ENCODE results near the gene SRSF12.
"Not testable (repeated sequence)": the region's sequence is repeated elsewhere in the genome, so short reads cannot be mapped to it uniquely, and the experiment has no call there.

Gene SRSF12

DNA sequence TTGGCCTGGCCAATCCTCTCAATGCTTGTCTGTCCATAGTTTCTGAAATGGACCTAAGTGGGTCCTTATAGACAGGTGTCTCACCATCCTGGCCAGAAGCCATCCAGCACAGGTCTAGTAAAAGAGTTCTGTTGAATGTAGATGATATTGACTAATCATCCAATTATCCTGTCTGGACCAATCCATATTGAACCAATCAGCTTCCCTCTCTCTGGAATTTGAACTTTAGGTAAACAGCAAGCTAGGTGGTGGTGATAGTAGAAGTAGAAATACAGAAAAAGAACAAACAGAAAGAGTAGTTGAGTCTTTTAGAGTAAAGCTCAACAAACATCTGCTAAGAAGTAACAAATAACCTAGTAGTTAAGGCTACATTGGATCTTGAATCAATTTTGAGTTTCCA lies 46.8 kb downstream of the SRSF12 start:
- no peak for DNase-seq (ENCODE audit: low spot score)

DNA sequence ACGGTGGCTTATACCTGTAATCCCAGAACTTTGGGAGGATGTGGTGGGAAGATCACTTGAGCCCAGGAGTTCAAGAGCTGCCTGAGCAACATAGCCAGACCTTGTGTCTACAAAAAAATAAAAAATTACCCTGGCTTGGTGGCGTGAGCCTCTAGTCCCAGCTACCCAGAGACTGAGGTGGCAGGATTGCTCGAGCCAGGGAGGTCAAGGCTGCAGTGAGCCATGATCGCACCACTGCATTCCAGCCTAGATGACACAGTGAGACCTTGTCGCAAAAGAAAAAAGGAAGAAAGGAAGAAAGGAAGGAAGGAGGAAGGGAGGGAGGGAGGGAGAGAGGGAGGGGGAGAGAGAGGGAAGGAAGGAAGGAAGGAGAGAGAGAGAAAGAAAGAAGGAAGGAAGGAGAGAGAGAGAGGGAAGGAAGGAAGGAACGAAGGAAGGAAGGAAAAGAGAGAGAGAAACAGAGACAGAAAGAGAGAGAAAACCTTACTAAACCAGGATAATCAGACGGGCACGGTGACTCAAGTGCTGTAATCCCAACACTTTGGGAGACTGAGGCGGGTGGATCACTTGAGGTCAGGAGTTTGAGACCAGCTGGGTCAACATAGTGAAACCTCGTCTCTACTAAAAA lies 48.2 kb downstream of the SRSF12 start:
- no peak for DNase-seq (ENCODE audit: low spot score)

DNA sequence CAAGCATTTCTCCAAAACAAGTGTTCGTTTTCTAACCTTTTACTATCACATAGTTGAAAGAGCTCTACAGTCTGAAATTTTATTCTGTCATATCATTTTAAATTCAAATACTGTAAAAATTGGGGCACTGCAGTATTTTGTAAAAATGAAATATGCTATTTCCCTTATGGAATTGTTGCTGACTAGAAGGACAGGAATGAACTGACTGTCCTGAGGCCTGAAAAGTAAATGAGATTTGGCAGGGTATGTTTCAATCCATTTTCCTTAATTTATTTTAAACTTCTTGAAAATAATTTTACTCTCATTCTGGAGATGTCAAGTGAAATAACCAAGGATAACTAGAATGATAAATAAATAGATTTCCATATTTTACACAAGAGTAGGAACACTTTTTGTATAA lies 49.2 kb downstream of the SRSF12 start:
- no peak for DNase-seq (ENCODE audit: low spot score)

DNA sequence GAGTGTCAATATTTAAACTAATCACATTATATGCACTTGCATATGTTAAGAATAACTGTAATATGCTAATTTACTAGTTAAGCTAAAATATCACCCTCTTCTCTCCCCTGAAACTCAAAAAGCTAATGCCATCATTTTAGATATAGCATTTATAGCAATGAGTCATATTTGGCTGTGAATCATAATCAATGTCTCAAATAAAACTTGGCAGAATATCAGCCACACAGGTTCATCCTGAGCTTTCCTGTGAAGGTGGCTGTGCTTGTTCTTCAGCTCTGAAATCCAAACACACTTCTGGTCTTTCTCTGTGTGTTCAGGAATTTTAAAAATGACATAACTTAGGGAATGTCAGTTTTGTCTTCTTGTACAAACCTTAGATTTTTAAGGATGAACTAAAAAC lies 50.1 kb downstream of the SRSF12 start:
- DNase-seq (ENCODE audit: low spot score) = no peak

DNA sequence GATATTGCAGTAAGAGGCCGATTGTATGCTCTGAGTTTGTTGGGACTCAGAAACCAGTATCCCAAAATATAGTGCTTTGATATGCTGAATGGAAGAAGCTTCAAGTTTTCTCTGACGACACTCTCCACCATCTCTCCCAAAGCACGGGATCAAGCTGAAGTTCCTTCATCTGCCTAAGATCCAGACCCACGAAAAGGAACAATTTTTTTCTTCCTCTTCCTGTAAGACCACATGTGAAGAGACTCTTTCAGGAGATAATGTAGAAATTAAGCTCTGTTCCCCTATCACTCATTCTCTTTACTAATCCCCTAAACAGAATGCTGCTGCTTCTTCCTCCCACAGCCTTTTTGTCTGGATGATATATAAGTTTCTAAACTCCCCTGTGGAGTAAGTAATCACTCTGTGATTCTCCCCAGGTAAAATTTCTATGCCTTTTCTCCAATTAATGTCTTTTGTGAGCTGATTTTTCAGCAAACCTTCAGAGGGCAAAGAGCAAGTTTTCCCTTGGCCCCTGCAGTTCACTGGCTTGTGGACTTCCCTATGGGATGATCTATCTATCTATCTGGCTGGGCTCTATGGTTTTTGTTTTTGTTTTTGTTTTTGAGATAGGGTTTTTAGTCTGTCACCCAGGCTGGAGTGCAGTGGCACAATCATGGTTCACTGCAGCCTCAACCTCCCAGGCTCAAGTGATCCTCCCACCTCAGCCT lies 50.8 kb downstream of the SRSF12 start:
- DNase-seq (ENCODE audit: low spot score) = no peak

DNA sequence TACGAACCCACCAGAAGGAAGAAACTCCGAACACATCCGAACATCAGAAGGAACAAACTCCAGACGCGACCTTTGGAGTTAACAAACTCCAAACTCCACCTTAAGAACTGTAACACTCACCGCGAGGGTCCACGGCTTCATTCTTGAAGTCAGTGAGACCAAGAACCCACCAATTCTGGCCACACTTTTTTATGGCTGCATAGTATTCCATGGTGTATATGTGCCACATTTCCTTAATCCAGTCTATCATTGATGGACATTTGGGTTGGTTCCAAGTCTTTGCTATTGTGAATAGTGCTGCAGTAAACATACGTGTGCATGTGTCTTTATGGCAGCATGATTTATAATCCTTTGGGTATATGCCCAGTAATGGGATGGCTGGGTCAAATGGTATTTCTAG lies 51.8 kb downstream of the SRSF12 start:
- not testable (repeated sequence) for DNase-seq (ENCODE audit: low spot score)

DNA sequence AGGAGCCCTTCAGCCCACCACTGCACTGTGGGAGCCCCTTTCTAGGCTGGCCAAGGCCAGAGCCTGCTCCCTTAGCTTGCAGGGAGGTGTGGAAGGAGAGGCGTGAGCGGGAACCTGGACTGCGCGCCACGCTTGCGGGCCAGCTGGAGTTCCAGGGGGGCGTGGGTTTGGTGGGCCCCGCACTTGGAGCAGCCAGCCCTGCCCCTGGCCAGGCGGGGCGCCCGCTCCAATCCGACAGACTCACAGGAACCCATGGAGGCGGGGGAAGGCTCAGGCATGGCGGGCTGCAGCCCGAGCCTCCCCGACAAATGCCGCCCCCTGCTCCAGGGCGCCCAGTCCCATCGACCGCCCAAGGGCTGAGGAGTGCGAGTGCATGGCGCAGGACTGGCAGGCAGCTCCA lies 52.9 kb downstream of the SRSF12 start:
- DNase-seq (ENCODE audit: low spot score) = not testable (repeated sequence)

DNA sequence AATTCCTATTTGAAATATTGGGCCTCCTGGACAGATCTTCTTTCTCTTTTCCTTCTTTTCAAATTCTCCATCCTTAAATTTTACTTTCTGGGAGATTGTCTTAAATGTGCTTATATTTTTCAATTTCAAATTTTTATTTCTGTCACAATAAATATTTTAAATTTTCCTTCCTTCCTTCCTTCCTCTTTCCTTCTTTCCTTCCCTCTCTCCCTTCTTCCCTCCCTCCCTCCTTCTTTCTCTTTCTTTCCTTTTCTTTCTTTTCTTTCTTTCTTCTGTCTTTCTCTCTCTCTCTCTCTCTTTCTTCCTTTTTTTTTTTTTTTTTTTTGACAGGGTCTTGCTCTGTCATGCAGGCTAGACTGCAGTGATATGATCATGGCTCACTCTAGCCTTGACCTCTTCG lies 54.0 kb downstream of the SRSF12 start:
- no peak for DNase-seq (ENCODE audit: low spot score)

DNA sequence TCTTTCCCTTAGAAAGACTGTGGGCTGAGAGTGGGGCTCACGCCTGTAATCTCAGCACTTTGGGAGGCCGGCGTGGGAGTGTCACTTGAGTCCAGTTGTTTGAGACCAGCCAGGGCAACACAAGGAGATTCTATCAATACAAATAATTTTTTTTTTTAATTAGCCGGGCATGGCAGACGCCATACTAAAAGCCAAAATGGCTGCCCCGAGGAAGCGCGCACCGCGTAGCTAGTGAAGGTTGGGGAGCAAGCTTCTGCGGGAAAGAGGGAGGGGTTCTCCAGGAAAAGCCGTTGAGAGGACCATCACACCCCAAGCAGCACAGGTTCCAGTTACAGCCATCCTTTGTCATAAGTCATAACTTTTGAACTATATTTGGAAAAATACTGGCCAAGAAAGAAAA lies 58.6 kb downstream of the SRSF12 start:
- no peak for DNase-seq (ENCODE audit: low spot score)

DNA sequence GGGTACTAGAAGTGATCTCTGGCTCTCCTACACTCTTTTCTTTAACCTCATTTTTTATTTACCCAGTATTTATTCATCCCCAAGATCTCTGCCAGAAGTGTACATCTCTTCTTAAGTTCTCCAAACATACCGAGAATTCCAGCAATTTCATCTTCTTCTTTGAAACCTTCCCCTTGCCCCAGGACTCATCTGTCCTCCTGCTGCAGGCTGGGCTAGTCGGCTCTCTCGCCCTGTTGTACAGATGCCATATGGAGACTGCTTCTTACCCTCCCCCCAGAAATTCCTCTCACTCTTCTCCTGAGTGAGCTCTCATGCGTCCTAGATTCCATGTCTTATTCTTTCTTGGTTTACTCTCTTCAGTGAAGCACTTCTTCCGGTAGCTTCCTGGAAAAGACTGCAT lies 59.2 kb downstream of the SRSF12 start:
- DNase-seq (ENCODE audit: low spot score) = no peak

DNA sequence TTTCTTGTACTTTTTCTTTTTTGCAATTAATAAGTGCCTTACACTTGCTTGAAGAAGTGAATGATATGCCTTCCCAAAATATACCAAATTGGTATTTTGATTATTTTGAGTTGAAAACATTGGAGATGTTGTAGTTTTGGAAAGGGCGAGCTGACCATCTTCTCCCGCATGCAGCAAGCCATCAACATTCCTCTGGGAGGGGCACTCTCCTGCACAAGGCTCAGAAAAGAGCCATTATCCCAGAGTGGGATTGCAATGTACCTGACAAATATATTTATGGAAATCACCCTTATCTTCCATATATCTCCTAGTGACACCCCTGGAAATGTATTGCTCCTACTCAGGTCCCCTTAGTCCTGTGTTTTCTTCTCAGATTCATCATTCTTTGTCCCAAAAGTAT lies 60.1 kb downstream of the SRSF12 start:
- DNase-seq (ENCODE audit: low spot score) = no peak

DNA sequence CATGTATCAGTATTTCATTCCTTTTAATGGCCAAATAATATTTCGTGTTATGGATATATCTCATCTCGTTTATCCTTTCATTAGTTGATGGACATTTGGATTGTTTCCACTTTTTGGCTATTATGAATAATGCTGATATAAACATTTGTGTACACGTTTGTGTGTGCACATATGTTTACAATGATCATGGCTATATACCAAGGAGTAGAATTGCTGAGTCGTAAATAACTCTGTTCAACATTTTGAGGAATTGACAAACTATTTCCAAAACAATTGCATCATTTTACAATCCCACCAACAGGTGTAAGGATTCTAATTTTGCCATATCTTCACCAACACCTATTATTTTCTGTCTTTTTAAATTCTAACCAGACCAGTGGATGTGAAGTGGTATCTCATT lies 63.7 kb downstream of the SRSF12 start:
- DNase-seq (ENCODE audit: low spot score) = no peak

DNA sequence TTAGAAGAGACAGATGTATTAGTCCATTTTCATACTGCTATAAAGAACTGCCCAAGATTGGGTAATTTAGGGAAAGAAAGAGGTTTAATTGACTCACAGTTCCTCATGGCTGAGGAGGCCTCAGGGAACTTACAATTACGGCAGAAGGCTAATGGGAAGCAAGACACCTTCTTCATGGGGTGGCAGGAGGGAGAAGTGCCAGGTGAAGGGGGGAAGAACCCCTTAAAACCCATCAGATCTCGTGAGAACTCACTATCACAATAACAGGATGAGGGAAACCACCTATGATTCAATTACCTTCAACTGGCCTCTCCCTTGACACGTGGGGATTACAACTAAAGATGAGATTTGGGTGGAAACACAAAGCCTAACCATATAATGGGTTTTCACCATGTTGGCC lies 66.2 kb downstream of the SRSF12 start:
- DNase-seq (ENCODE audit: low spot score) = no peak

DNA sequence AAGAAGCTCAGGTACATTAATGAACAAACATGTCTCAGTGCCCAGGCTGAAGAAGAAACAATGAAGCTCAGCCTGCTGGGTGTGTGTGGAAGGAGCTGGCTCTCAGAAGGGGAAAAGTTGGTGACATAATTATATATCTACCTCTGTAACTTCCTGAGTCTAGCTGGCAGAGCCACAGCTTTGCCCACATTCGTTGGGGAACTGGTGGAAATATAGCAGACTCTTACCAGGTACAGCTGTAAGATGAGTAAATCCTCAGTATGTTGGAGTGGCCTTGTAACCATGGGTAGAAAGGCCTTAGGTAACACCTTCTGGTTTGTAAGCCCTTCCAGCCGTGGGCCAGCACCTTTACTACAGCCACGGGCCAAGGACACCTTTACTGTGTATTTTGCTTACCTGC lies 67.2 kb downstream of the SRSF12 start:
- no peak for DNase-seq (ENCODE audit: low spot score)

DNA sequence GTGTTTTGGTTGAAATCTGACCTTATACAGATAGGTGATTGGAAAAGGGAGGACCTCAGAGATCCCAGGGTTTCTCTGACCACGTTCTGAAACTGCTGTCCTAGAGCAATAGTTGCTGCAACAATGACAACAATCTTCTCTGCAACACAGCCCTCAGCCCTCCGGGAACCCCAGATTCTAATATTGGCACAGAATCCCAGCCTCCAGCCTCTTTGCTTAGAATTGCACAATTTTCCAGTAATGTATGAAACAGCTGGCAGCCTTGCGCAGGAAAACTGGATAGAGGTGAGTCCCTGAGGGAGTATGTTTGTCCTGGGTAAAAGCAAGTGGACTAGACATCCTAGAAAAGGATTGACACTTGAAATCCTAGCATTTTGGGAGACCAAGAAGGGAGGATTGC lies 67.7 kb downstream of the SRSF12 start:
- DNase-seq (ENCODE audit: low spot score) = no peak

DNA sequence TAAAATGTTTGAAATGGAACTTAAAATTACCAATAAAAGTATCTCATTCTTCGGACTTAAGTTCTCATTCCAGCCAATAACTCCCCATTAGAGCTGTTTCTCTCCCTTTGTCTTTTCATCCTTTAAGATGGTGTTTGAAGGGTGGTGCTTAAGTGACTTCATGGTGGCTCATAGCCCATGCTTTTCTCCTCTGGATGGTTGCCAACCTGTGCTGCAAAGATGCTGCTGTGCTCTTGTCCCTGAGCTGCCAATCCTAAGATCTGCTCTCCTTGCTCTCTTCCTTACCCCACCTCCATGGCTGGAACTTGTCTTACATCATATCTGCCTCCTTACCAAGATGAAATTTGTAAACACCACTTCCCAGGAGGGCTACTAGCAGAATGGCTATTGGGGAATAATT lies 68.9 kb downstream of the SRSF12 start:
- DNase-seq (ENCODE audit: low spot score) = no peak

DNA sequence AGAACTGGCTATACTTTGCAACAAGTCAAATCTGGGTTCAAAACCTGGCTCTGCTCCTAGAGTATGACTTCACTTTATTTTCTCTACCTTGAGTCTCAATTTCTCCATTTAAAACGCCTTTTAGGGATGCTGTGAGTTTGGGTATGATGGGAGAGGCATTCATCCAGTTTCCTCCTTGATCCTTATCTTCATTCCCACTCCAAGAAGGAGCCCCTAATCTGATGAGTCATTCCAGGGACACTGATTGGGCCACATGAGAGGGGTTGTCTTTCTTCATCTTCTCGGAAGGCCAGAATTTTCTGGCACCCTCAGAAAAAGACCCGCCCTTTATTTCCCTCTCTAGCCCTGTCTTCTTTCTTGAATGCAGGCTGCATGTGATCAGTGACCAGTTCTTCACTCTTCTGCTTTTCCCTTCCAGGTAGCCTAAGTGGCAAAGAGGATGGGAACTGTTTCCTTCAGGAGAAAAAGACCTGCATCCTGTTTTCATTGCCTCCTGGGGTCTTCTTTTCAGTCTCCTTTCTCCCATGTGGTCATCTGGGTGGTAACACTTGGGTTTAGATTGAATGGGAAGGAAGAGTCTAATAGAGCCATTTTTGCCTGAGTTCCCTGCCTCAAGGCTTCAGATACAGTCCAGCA lies 69.5 kb downstream of the SRSF12 start:
- no peak for DNase-seq (ENCODE audit: low spot score)

DNA sequence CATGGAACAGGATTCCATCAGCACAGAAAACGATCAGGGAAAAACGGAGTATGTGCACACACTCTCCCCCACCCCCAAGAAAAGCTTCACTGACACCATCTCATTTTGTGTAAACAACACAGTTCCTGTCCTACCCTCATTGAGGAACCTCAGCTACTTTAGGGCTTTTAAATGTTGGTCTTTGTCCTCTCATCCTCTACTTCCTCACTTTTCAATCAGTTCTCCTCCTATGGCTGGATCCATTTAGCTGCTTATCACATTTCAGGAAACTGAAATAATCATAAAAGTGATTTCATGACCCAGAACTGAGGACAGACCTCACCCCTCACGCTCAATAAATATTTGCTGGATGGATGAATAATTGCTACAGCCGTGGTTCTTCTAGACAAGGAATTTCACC lies 70.4 kb downstream of the SRSF12 start:
- DNase-seq (ENCODE audit: low spot score) = no peak
